ENCODE measurements around the gene DUSP9. TPM values are rescaled to one million over a fixed set of nuclear protein-coding genes. Genes with fewer than 3 reads are reported as not detected.

Gene DUSP9
- total RNA-seq, 1 donor from 2014 or later: 0.11 TPM

DNA sequence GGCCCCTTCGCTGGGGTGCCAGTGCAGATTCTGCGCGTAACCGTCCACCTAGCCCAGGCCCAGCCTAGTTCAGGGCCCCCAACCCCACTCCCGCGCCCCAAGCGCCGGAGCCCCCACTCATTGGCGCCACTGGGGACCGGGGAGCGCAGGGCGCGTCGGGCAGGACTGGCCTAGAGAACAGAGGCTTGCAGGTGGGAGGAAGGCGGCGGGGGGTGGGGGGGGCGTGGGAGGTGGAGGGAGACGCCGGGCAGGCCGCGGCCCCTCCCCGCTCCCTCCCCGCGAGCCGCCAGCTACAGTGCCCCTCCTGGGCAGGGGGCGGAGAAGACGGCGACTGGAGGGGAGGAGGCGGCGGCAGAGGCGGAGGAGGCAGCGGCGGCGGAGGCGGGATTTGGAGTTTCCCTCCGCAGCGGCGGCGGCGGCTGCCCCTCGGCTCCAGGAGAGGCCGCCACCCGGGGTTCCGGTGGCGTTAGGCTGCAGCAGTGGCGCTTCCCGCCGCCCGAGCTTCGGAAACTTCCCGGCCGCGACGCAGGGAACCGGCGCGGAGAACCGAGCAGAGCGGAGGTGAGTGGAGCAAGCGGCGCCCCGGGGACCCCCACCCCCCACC is 4.8 kb upstream of the DUSP9 start:
- H3K4me3 Mint-ChIP-seq (ENCODE audit: low read depth): no peak overlapping the region
- H3K9me3 Mint-ChIP-seq: no peaks in the 10 kb centered on the region
- H3K27ac Mint-ChIP-seq: no peak overlapping the region
- DNase-seq (ENCODE audit: low spot score): no peak
- peaks cover 9% of the 10 kb centered on the region for H3K4me1 Mint-ChIP-seq (ENCODE audit: low read depth)
- peaks cover 38% of the 10 kb centered on the region for H3K27me3 Mint-ChIP-seq (ENCODE audit: low read depth)
- no peaks in the 10 kb centered on the region for H3K36me3 Mint-ChIP-seq (ENCODE audit: low read depth)
- intact Hi-C loops (cut with micrococcal nuclease): no loop called here

DNA sequence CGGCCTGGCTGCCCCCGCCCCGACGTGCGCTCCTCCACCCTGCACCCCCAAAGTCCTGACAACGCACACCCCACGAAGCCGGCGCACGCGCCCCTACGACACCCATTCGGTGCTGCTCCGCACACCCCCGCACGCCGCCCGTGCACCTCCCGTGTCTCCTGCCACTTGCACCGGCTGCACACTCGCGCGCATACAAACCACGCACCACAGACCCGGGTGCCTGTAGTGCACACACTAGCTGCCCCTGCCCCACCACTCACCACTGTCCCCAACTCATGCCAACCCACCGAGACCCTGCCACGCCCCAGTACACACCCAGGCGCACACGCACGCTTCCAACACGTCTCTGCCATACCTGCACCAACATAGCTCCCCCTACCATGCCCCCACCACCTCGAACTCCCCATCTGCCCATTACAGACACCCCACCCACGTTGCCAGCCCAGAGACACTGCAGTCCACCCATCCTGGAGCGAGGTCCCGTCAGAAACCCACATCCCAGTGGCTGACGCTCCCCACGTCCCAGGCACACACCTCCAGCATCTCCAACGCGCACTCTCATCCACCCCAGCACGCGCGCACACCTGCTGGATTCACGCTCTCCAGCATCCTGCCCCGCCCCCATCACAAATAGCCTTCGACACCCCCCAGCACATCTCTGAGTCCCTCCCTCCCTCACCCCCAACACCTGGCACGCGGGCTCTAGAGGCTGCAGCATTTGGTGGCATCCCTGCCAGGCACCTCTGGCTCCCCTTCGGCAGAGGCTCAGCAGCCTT is 4.2 kb upstream of the DUSP9 start:
- no peak overlapping the region for H3K4me3 Mint-ChIP-seq (ENCODE audit: low read depth)

DNA sequence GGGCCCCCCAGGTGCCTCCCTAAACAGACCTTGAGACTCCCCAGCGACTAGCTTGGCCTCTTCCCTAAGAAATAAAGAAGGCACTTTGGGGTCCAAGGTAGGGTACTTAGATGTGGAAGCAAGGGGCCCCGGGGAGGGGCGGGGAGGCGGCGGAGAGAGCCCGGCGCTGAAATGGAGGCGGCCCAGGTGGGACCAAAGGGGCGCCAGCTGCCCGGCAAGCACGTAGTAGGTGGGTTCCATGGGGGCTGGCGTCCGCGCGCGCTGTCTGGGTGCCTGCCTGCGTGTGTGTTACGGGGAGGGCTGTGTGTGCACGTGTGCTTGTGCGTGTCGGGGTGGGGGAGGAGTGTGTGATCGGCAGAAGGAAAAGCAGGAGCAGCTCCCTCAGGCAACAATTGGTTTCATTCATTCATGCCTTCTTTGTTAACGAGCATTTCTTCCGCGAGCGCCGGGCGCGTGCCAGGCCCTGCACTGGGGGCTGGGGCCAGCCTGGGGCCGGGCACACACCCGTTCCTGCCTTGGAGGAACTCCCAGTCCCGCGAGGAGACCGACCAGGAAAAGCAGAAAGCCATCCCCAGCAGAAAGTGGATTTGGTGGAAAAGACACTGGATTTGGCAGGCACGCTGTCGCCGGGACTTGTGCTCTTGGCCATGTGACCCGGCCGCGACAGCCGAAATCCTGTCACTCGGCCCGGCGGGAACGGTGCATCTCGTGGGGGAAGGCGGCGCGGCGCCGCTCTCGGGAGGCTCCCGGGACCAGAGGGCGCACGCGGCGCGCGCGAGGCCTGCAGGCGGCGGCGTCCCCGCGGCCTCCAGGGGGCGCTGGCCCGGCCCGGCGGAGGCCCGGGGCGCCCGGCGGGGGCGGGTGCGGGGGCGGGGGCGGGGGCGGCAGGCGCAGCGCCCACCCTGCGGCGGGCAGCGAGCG is 3.3 kb upstream of the DUSP9 start:
- no peak for DNase-seq (ENCODE audit: low spot score)
- Mint-ChIP-seq H3K27ac (no peak overlapping the region), H3K4me3 (ENCODE audit: low read depth) (no peak overlapping the region), H3K27me3 (ENCODE audit: low read depth) (peaks cover 46% of the 10 kb centered on the region), H3K36me3 (ENCODE audit: low read depth) (no peaks in the 10 kb centered on the region), H3K4me1 (ENCODE audit: low read depth) (peaks cover 9% of the 10 kb centered on the region), H3K9me3 (no peaks in the 10 kb centered on the region)
- intact Hi-C loops (cut with micrococcal nuclease): no loop called here

More for the DNA sequence above, 4.2 kb upstream of the DUSP9 start:
- intact Hi-C loops (cut with micrococcal nuclease): no loop called here
- peaks cover 41% of the 10 kb centered on the region for H3K27me3 Mint-ChIP-seq (ENCODE audit: low read depth)
- no peak overlapping the region for H3K27ac Mint-ChIP-seq
- no peak for DNase-seq (ENCODE audit: low spot score)
- peaks cover 9% of the 10 kb centered on the region for H3K4me1 Mint-ChIP-seq (ENCODE audit: low read depth)
- no peaks in the 10 kb centered on the region for H3K36me3 Mint-ChIP-seq (ENCODE audit: low read depth)
- H3K9me3 Mint-ChIP-seq: no peaks in the 10 kb centered on the region

DNA sequence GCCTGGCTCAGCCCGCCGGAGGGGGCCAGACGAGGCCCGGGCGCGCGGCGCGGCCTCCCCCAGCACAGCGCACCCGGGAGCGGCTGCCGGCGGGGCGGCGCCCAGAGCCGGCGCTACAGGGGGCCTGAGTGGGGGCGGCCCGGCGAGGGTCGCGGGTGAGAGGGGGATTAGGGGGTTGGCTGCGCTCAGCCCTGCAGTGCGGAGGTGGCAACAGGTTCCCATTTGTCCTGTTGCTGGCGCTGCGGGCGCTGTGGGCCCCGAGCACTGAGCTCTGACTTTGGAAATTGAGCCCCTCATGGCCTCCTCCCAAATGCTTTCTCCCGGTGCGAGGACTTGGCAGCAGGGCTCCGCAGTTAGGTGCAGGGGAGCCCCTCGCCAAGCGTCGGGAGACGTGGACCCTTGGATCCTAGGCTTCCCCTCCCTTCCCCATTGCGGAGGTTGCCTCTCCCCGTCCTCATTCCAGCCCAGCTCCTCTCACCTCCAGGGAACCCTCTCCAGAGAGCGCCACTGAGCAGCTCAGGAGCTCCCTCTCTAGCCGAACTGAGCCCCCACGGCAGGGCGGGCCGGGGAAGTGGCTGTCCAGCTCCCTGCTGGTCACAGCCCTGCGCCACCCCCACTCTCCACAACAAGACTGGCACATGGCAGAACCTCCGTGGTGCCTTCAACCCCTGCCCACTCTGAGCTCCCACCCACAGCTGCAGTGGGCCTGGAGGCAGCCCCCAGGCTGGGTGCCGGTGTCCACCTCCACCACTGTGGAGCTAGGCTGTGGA is 2.5 kb upstream of the DUSP9 start:
- Mint-ChIP-seq H3K4me3 (ENCODE audit: low read depth) (no peak overlapping the region), H3K9me3 (no peaks in the 10 kb centered on the region), H3K4me1 (ENCODE audit: low read depth) (peaks cover 9% of the 10 kb centered on the region), H3K27me3 (ENCODE audit: low read depth) (peaks cover 48% of the 10 kb centered on the region), H3K27ac (no peak overlapping the region), H3K36me3 (ENCODE audit: low read depth) (no peaks in the 10 kb centered on the region)
- intact Hi-C loops (cut with micrococcal nuclease): no loop called here
- no peak for DNase-seq (ENCODE audit: low spot score)

DNA sequence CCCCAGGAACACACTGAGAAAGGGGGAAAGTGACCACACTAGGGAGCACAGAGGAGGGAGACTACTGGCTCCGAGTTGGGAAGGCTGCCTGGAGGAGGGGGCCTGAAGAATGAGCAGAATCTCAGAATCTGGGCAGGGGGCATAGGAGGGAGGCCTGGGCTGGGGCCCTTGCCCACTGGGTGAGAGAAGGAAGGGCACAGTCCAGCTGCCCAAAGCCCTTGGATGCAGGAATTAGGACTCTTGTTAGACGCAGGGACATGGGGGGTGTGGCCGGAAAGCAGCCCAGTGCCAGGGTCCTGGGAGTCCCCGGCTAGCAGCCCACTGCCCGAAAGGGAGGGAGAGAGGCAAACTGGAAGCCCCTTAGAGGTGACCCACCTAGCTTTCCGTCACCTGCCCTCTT is 1.9 kb upstream of the DUSP9 start:
- H3K4me1 Mint-ChIP-seq (ENCODE audit: low read depth): peaks cover 9% of the 10 kb centered on the region
- no peaks in the 10 kb centered on the region for H3K36me3 Mint-ChIP-seq (ENCODE audit: low read depth)
- H3K27ac Mint-ChIP-seq: no peak overlapping the region
- H3K4me3 Mint-ChIP-seq (ENCODE audit: low read depth): no peak overlapping the region
- H3K27me3 Mint-ChIP-seq (ENCODE audit: low read depth): peaks cover 48% of the 10 kb centered on the region
- intact Hi-C loops (cut with micrococcal nuclease): no loop called here
- H3K9me3 Mint-ChIP-seq: no peaks in the 10 kb centered on the region
- DNase-seq (ENCODE audit: low spot score): no peak

DNA sequence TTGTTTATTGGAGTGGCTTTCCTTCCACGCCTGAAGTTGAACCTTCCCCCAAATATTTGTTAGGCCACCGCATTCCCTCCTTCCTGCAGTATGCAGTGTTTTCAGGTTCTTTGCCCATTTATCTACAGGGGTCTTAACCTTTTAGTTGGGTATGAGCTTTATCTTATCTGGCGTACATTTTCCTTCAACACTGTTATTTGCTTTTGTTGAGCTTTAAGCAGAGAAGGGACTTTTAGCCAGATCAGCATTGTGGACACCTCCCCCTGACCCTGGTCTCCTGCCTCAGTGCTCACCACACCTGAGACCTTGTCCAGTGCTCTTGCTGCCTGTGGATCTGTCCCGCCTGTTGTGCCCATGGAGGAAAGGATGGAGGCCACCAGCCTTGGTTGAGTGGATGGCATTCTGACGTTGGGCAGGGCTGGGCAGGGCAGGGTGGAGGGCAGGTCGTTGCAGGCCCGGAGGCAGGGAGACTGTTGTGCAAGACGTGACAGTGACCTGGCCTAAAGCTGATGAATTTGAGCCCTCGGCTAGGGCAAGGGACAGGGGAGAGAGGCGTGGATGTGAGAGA is 998 bp upstream of the DUSP9 start:
- peaks cover 9% of the 10 kb centered on the region for H3K4me1 Mint-ChIP-seq (ENCODE audit: low read depth)
- H3K36me3 Mint-ChIP-seq (ENCODE audit: low read depth): no peaks in the 10 kb centered on the region
- intact Hi-C loops (cut with micrococcal nuclease): no loop called here
- no peak for DNase-seq (ENCODE audit: low spot score)
- H3K27ac Mint-ChIP-seq: no peak overlapping the region
- H3K27me3 Mint-ChIP-seq (ENCODE audit: low read depth): peaks cover 45% of the 10 kb centered on the region
- no peak overlapping the region for H3K4me3 Mint-ChIP-seq (ENCODE audit: low read depth)
- H3K9me3 Mint-ChIP-seq: no peaks in the 10 kb centered on the region

DNA sequence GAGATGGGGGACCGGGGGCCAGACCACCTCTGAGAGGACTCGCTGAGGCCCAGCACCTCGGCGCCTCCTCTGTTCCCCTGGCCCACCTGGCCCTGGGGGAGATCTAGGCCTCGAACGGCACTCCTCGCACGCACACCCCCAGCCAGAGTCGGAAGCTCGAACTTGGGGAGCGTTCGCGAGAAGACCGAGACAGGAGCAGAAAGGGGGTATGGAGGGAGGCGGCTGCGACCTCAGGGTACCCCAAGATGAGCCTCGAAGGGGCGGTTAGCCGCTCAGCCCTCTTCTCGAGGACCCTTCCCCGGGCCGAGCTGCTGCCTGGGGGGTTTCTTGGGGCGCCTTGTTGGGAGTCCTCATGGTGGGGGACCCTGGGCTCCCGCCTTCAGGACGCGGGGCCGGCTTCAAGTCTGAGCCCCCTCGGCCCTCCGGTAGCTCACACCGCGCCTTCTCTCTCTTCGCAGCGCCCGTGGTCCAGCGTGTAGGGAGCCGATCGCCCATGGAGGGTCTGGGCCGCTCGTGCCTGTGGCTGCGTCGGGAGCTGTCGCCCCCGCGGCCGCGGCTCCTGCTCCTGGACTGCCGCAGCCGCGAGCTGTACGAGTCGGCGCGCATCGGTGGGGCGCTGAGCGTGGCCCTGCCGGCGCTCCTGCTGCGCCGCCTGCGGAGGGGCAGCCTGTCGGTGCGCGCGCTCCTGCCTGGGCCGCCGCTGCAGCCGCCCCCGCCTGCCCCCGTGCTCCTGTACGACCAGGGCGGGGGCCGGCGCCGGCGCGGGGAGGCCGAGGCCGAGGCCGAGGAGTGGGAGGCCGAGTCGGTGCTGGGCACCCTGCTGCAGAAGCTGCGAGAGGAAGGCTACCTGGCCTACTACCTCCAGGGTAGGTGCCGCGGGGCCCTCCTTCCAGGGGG is 706 bp downstream of the DUSP9 start:
- no peak overlapping the region for H3K4me3 Mint-ChIP-seq (ENCODE audit: low read depth)
- H3K9me3 Mint-ChIP-seq: no peaks in the 10 kb centered on the region
- H3K4me1 Mint-ChIP-seq (ENCODE audit: low read depth): peaks cover 4% of the 10 kb centered on the region
- DNase-seq (ENCODE audit: low spot score): no peak
- intact Hi-C loops (cut with micrococcal nuclease): no loop called here
- peaks cover 40% of the 10 kb centered on the region for H3K27me3 Mint-ChIP-seq (ENCODE audit: low read depth)
- H3K27ac Mint-ChIP-seq: no peak overlapping the region
- H3K36me3 Mint-ChIP-seq (ENCODE audit: low read depth): no peaks in the 10 kb centered on the region

DNA sequence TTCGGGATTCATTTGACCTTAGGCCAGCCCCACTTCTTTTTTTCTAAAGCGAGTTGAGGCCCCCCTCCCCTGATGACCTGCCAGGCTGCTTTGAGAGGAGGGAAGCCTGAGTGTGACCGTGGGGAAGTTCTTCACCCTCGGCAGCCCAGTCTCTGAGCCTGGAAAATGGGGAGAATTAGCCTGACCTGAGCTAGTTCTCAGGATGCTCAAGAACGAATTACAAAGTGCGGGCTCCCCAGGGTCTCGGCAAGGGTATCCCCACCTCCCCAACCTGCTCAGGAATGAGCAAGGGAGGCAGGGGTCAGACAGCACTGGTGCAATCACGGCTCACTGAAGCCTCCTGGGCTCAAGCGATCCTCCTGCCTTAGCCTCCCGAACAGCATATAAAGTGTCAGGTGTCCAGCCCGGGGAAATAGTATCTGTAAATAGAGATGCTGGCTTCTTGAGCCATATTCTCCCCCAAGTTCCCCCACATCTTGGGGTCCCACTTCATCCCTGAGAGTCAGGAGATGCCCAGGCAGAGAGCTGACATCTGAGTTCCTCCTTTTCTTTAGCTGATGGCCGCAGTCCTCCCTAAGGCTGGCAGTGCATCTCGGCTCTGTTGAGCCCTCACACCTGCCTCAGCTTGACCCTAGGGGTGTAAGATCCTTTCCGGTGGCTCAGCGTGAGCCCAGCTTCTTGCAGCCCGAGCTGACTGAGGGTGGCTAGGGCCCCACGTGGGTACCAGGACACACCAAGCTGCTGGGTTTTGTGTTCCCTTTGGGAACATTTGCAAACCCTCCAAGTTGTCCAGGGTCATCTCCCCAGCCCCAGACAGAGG is 1.6 kb downstream of the DUSP9 start:
- Mint-ChIP-seq H3K27ac (no peak overlapping the region), H3K4me3 (ENCODE audit: low read depth) (no peak overlapping the region), H3K36me3 (ENCODE audit: low read depth) (no peaks in the 10 kb centered on the region), H3K27me3 (ENCODE audit: low read depth) (peaks cover 32% of the 10 kb centered on the region), H3K4me1 (ENCODE audit: low read depth) (no peaks in the 10 kb centered on the region), H3K9me3 (no peaks in the 10 kb centered on the region)
- no peak for DNase-seq (ENCODE audit: low spot score)
- intact Hi-C loops (cut with micrococcal nuclease): no loop called here

DNA sequence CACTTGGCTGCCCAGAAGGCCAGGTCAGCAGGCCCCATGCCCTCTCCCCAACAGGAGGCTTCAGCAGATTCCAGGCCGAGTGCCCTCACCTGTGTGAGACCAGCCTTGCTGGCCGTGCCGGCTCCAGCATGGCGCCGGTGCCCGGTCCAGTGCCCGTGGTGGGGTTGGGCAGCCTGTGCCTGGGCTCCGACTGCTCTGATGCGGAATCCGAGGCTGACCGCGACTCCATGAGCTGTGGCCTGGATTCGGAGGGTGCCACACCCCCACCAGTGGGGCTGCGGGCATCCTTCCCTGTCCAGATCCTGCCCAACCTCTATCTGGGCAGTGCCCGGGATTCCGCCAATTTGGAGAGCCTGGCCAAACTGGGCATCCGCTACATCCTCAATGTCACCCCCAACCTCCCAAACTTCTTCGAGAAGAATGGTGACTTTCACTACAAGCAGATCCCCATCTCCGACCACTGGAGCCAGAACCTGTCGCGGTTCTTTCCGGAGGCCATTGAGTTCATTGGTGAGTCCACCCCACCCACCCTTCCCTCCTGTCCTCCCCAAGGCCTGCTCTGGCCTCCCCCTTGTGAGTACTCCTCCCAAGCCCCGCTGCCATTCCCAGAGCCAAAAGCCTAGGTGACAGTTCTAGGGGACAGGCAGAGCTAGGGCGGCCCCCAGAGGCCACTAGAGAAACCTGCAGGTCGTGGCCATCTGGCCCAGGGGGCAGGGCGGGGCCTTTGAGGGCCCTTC is 2.3 kb downstream of the DUSP9 start:
- DNase-seq (ENCODE audit: low spot score): no peak
- Mint-ChIP-seq H3K4me1 (ENCODE audit: low read depth) (no peaks in the 10 kb centered on the region), H3K9me3 (no peaks in the 10 kb centered on the region), H3K27me3 (ENCODE audit: low read depth) (peaks cover 30% of the 10 kb centered on the region), H3K4me3 (ENCODE audit: low read depth) (no peak overlapping the region), H3K27ac (no peak overlapping the region), H3K36me3 (ENCODE audit: low read depth) (no peaks in the 10 kb centered on the region)
- intact Hi-C loops (cut with micrococcal nuclease): no loop called here

DNA sequence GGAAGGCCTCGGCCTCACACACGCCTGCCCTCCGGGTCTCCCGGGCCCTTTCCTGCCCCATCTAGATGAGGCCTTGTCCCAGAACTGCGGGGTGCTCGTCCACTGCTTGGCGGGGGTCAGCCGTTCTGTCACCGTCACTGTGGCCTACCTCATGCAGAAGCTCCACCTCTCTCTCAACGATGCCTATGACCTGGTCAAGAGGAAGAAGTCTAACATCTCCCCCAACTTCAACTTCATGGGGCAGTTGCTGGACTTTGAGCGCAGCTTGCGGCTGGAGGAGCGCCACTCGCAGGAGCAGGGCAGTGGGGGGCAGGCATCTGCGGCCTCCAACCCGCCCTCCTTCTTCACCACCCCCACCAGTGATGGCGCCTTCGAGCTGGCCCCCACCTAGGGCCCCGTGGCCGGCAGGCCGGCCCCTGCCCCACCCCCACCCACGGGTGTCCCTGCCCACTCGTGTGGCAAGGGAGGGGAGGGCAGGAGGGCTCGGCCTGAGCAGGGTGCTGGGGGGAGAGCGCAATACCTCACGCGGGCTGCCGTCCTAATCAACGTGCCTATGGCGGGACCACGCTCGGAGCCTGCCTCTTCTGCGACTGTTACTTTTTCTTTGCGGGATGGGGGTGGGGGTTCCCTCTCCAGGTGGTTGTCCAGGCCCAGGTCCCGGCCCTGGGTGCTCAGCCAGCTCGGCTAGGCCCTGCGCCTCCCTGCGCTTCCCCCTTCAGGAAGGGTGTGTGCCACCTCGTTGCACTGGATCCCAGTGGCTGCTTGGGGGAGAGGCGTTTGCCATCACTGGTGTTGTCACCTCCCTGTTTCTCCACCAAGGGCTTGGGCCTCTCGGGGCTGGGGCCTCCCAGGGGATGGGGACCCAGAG is 3.1 kb downstream of the DUSP9 start:
- Mint-ChIP-seq H3K4me1 (ENCODE audit: low read depth) (no peaks in the 10 kb centered on the region), H3K27me3 (ENCODE audit: low read depth) (peaks cover 23% of the 10 kb centered on the region), H3K36me3 (ENCODE audit: low read depth) (no peaks in the 10 kb centered on the region), H3K27ac (no peak overlapping the region), H3K4me3 (ENCODE audit: low read depth) (no peak overlapping the region), H3K9me3 (no peaks in the 10 kb centered on the region)
- intact Hi-C loops (cut with micrococcal nuclease): no loop called here
- no peak for DNase-seq (ENCODE audit: low spot score)

Measured in activated T-helper 2 cell treated with anti-CD3 and anti-CD28 coated beads, Interferon-gamma antibody, Interleukin-2, Interleukin-4, amounts not matched to agents 10 μg/mL and 5 μg/mL and 100 μg/mL, durations not matched to agents 14 hours and 24 hours and 36 hours (primary cell).